Embryonic facial prominence (tissue), 1 donor: ENCODE measurements around the gene HK2.
"Not testable (repeated sequence)": the region's sequence is repeated elsewhere in the genome, so short reads cannot be mapped to it uniquely, and the experiment has no call there.

Experiments used
- DNase-seq: peaks from one replicate; pipeline ENCODE4 v3.0.0-alpha.2; 2016; ENCODE audit errors: extremely low spot score

The HK2 gene

GRCh38 chr2:74877376-74877775 lies 43.4 kb downstream of the HK2 start:
- DNase-seq, result no peak

- DNase-seq, result no peak
These were observed 44.0 kb downstream of the HK2 start for GRCh38 chr2:74877781-74878433.

GRCh38 chr2:74878551-74878950 lies 44.6 kb downstream of the HK2 start:
- no peak for DNase-seq

GRCh38 chr2:74880054-74880728 lies 46.3 kb downstream of the HK2 start:
- no peak for DNase-seq

GRCh38 chr2:74881176-74881575 lies 47.2 kb downstream of the HK2 start:
- DNase-seq, result no peak

- no peak for DNase-seq
These were observed 47.8 kb downstream of the HK2 start for GRCh38 chr2:74881626-74882298.

- DNase-seq, result no peak
These were observed 48.4 kb downstream of the HK2 start for GRCh38 chr2:74882299-74882687.

- DNase-seq, result no peak
These were observed 49.1 kb downstream of the HK2 start for GRCh38 chr2:74883011-74883410.

- DNase-seq, result no peak
These were observed 50.3 kb downstream of the HK2 start for GRCh38 chr2:74884118-74884762.

- no peak for DNase-seq
These were observed 50.9 kb downstream of the HK2 start for GRCh38 chr2:74884866-74885265.

- DNase-seq, result no peak
These were observed 52.3 kb downstream of the HK2 start for GRCh38 chr2:74886251-74886650.

GRCh38 chr2:74886811-74887210 lies 52.9 kb downstream of the HK2 start:
- DNase-seq, result no peak

GRCh38 chr2:74887445-74887951 lies 53.6 kb downstream of the HK2 start:
- DNase-seq, result no peak

- DNase-seq, result no peak
These were observed 54.2 kb downstream of the HK2 start for GRCh38 chr2:74887960-74888700.

- no peak for DNase-seq
These were observed 55.2 kb downstream of the HK2 start for GRCh38 chr2:74889159-74889558.

- DNase-seq, result no peak
These were observed 56.8 kb downstream of the HK2 start for GRCh38 chr2:74890711-74891110.

GRCh38 chr2:74891136-74891764 lies 57.3 kb downstream of the HK2 start:
- DNase-seq, result no peak

GRCh38 chr2:74891816-74892215 lies 57.9 kb downstream of the HK2 start:
- DNase-seq, result not testable (repeated sequence)

GRCh38 chr2:74892609-74893008 lies 58.7 kb downstream of the HK2 start:
- DNase-seq, result no peak

GRCh38 chr2:74893332-74893731 lies 59.4 kb downstream of the HK2 start:
- no peak for DNase-seq

- no peak for DNase-seq
These were observed 60.5 kb downstream of the HK2 start for GRCh38 chr2:74894272-74894981.
